HUES48 (cell line): ENCODE results near the gene CRISPLD2.

Experiments used
- H3K27ac ChIP-seq: one replicate; pipeline ENCODE4 v1.7.0; 2013; ENCODE audit warnings: low read depth, low read length, inconsistent platforms
- H3K27me3 ChIP-seq: 2 replicates; pipeline ENCODE4 v1.6.1; 2013; ENCODE audit warnings: mild to moderate bottlenecking, low read length; ENCODE audit not compliant: control insufficient read depth, insufficient read depth
- H3K36me3 ChIP-seq: 2 replicates; pipeline ENCODE4 v1.6.1; 2013; ENCODE audit warnings: low read length; ENCODE audit not compliant: control insufficient read depth, insufficient read depth
- H3K4me1 ChIP-seq: 2 replicates; pipeline ENCODE4 v1.6.1; 2013; ENCODE audit warnings: mild to moderate bottlenecking, low read length; ENCODE audit not compliant: control insufficient read depth, insufficient read depth
- H3K4me3 ChIP-seq: 2 replicates; pipeline ENCODE4 v1.5.1; 2013; ENCODE audit warnings: mild to moderate bottlenecking, low read depth, low read length
- H3K9ac ChIP-seq: 2 replicates; pipeline ENCODE4 v1.6.1; 2013; ENCODE audit warnings: mild to moderate bottlenecking, low read depth, low read length, moderate library complexity
- H3K9me3 ChIP-seq: 2 replicates; pipeline ENCODE4 v1.6.1; 2013; ENCODE audit warnings: low read length; ENCODE audit not compliant: control insufficient read depth, insufficient read depth

CRISPLD2 gene

GRCh38 chr16:84833542-84834402 is 14.0 kb downstream of the CRISPLD2 start:
- no peaks in the 10 kb centered on the region for H3K36me3 ChIP-seq
- H3K9ac ChIP-seq = no peak overlapping the region
- no peaks in the 10 kb centered on the region for H3K9me3 ChIP-seq
- H3K27me3 ChIP-seq = no peaks in the 10 kb centered on the region
- H3K27ac ChIP-seq = no peak overlapping the region
- H3K4me3 ChIP-seq = no peak overlapping the region
- peaks cover 6% of the 10 kb centered on the region for H3K4me1 ChIP-seq

- no peak overlapping the region for H3K4me3 ChIP-seq
- H3K36me3 ChIP-seq = no peaks in the 10 kb centered on the region
- peaks cover 6% of the 10 kb centered on the region for H3K4me1 ChIP-seq
- no peaks in the 10 kb centered on the region for H3K9me3 ChIP-seq
- no peak overlapping the region for H3K27ac ChIP-seq
- no peak overlapping the region for H3K9ac ChIP-seq
- H3K27me3 ChIP-seq = no peaks in the 10 kb centered on the region
Measured at GRCh38 chr16:84834403-84834772, 14.6 kb downstream of the CRISPLD2 start.

GRCh38 chr16:84836234-84836647 is 16.5 kb downstream of the CRISPLD2 start:
- no peak overlapping the region for H3K4me3 ChIP-seq
- no peak overlapping the region for H3K27ac ChIP-seq
- no peaks in the 10 kb centered on the region for H3K27me3 ChIP-seq
- H3K36me3 ChIP-seq = no peaks in the 10 kb centered on the region
- H3K9me3 ChIP-seq = no peaks in the 10 kb centered on the region
- peaks cover 8% of the 10 kb centered on the region for H3K4me1 ChIP-seq
- no peak overlapping the region for H3K9ac ChIP-seq

GRCh38 chr16:84836967-84837366 is 17.2 kb downstream of the CRISPLD2 start:
- Histone ChIP-seq H3K4me3 (no peak overlapping the region), H3K4me1 (peaks cover 12% of the 10 kb centered on the region), H3K27ac (no peak overlapping the region), H3K36me3 (no peaks in the 10 kb centered on the region), H3K9ac (no peak overlapping the region), H3K27me3 (no peaks in the 10 kb centered on the region), H3K9me3 (no peaks in the 10 kb centered on the region)

- no peak overlapping the region for H3K27ac ChIP-seq
- H3K27me3 ChIP-seq = peaks cover 8% of the 10 kb centered on the region
- no peaks in the 10 kb centered on the region for H3K36me3 ChIP-seq
Measured at GRCh38 chr16:84838383-84838948, 18.7 kb downstream of the CRISPLD2 start.

GRCh38 chr16:84839054-84839453 is 19.3 kb downstream of the CRISPLD2 start:
- no peak overlapping the region for H3K27ac ChIP-seq

More at GRCh38 chr16:84838383-84838948, 18.7 kb downstream of the CRISPLD2 start:
- H3K4me1 ChIP-seq = peaks cover 23% of the 10 kb centered on the region
- no peaks in the 10 kb centered on the region for H3K9me3 ChIP-seq
- no peak overlapping the region for H3K9ac ChIP-seq
- no peak overlapping the region for H3K4me3 ChIP-seq

DNA sequence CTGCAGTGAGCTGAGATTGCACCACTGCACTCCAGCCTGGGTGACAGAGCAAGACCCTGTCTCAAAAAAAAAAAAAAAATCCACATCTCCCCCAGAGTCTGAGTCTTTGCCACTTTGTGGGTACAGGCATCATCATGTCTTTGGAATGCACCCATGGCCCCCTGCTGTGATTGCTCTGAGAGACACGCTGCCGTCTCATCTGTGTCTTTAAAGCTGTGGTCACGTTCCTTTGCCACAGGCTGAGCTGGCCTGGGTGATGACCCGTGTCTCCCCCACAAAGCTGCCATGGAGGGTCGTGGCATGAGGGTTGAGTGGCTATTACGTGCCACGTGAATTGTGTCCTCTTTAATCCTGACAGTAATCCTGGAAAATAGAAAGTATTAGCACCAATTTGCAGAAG is 20.2 kb downstream of the CRISPLD2 start:
- Histone ChIP-seq H3K27ac (no peak overlapping the region), H3K4me1 (peaks cover 36% of the 10 kb centered on the region), H3K36me3 (no peaks in the 10 kb centered on the region), H3K4me3 (no peak overlapping the region), H3K27me3 (peaks cover 20% of the 10 kb centered on the region), H3K9me3 (no peaks in the 10 kb centered on the region), H3K9ac (no peak overlapping the region)

More at GRCh38 chr16:84839054-84839453, 19.3 kb downstream of the CRISPLD2 start:
- Histone ChIP-seq H3K36me3 (no peaks in the 10 kb centered on the region), H3K9ac (no peak overlapping the region), H3K4me3 (no peak overlapping the region), H3K4me1 (peaks cover 29% of the 10 kb centered on the region), H3K9me3 (no peaks in the 10 kb centered on the region), H3K27me3 (peaks cover 14% of the 10 kb centered on the region)

DNA sequence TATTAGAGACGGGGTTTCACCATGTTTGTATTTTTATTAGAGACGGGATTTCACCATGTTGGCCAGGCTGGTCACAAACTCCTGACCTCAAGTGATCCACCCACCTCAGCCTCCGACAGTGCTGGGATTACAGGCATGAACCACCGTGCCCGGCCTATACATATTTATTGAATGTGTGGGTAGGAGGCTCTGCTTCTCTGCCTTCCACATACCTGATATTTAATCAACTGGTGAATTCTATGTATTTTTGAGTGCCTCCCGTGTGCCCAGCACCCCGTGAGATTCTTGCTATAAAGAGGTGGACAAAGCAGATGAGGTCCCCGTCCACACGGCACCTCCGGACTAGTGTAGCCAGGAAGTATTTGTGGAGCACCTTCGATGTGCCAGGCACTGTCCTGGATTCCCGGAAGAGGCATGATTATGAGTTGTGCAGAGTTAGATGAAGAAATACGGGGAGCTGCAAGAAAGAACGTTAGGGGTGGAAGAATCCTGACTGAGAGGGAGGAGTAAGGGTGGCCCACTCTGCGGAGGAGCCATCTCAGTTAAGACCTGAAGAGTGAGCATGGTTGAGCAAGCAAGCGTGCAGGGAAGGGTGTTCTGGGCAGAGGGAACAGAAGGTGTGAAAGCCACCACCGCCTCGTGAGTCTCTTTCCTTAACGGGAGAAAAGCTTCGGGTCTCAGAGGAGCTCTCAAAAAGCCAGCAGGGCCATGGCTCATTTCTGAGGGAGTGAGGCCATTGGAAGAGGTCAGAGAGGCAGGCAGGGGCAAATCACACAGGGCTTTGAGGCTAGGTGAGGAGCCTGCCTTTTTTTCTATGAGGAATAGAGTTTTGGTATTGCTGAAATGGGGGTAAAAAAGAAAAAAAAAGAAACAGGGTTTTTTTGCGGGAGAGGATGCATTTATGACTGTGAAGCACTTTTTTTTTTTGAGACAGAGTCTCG is 21.2 kb downstream of the CRISPLD2 start:
- Histone ChIP-seq H3K9me3 (no peaks in the 10 kb centered on the region), H3K4me1 (peaks cover 43% of the 10 kb centered on the region), H3K9ac (0 out of 2 replicates have a peak overlapping the region, but pooled peaks have one; percentile 86), H3K4me3 (no peak overlapping the region), H3K27ac (no peak overlapping the region), H3K27me3 (peaks cover 27% of the 10 kb centered on the region), H3K36me3 (no peaks in the 10 kb centered on the region)

GRCh38 chr16:84841787-84842300 is 22.1 kb downstream of the CRISPLD2 start:
- Histone ChIP-seq H3K9ac (peak overlapping the region; percentile 86), H3K27me3 (peaks cover 32% of the 10 kb centered on the region), H3K27ac (peak overlapping the region; percentile 83), H3K36me3 (no peaks in the 10 kb centered on the region), H3K4me1 (peaks cover 40% of the 10 kb centered on the region), H3K4me3 (peak overlapping the region; percentile 43; the same call in 1 of the 2 replicates), H3K9me3 (no peaks in the 10 kb centered on the region)

DNA sequence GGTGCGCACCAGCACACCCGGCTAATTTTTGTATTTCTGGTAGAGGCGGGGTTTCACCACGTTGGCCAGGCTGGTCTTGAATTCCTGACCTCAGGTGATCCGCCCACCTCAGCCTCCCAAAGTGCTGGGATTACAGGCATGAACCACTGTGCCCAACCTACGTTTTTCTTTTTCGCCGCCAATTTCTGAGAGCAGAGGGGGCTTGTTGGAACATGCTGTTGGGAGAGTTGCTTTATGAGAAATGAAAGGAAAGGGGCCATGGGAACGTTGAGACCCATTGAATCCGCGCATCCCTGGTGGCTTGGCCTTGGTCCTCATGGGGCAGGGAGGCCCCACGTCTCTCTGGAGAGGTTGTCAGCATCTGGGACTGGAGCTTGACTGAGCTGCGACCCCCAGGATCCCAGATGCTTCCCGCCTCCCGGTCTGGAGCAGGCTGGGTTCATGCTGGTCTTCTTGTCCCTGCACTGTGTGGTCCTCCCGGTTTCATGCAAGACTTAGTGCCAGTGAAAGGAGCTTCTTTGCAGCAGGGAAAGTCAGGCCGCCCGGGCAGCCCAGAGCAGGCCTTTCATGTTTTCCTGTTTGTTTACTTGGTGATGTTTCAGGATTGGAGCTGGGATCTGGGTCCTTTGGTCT is 22.8 kb downstream of the CRISPLD2 start:
- Histone ChIP-seq H3K9ac (no peak overlapping the region), H3K27me3 (peaks cover 34% of the 10 kb centered on the region), H3K4me3 (no peak overlapping the region), H3K4me1 (peaks cover 42% of the 10 kb centered on the region), H3K9me3 (no peaks in the 10 kb centered on the region), H3K27ac (no peak overlapping the region), H3K36me3 (no peaks in the 10 kb centered on the region)
